Breast epithelium (tissue), 3 donors: Measurements from ENCODE around the gene PMEPA1.

ENCODE experiments used
- POLR2A ChIP-seq: fragments of 450-650 bp; IDR thresholded peaks from one replicate; pipeline ENCODE4 v1.6.1; 2016; ENCODE audit warnings: antibody characterized with exemption, mild to moderate bottlenecking, moderate library complexity
- TF ChIP-seq, protein P1 (sequence below), 3 donors: fragments of 450-650 bp; IDR thresholded peaks; one replicate each; pipeline ENCODE4 v1.5.1; 2016 to 2017; ENCODE audit warnings: antibody characterized with exemption in 3 of 3, mild to moderate bottlenecking in 3 of 3, moderate library complexity in 3 of 3

DNA sequence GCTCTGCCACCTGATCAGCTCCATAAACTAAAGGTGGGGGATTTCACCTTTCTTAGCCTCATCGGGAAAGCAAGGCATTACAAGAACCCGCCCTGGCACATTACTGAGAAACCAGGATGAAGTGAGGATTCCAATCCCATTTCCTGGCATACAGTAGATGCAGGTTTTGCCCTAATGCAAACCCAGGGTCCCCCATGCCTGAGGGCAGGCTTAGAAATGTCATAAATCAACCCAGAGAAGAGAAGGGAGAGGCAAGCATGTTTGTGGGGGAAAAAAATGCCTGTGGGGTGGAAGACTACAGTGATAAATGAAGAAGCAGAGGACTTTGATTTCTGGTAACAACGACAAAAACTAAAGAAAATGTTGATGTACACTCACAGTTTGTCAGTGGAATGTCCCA is 18.0 kb upstream of the PMEPA1 start:
- TF ChIP-seq POLR2A: no peak
- TF ChIP-seq, protein P1, sequence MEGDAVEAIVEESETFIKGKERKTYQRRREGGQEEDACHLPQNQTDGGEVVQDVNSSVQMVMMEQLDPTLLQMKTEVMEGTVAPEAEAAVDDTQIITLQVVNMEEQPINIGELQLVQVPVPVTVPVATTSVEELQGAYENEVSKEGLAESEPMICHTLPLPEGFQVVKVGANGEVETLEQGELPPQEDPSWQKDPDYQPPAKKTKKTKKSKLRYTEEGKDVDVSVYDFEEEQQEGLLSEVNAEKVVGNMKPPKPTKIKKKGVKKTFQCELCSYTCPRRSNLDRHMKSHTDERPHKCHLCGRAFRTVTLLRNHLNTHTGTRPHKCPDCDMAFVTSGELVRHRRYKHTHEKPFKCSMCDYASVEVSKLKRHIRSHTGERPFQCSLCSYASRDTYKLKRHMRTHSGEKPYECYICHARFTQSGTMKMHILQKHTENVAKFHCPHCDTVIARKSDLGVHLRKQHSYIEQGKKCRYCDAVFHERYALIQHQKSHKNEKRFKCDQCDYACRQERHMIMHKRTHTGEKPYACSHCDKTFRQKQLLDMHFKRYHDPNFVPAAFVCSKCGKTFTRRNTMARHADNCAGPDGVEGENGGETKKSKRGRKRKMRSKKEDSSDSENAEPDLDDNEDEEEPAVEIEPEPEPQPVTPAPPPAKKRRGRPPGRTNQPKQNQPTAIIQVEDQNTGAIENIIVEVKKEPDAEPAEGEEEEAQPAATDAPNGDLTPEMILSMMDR (IDR thresholded peaks at IDR 0.05): no peak
